ENCODE results near the gene MSI2.

- TF ChIP-seq POLR2A (IDR thresholded peaks at IDR 0.05) = no peak
- no peak for TF ChIP-seq CTCF (IDR thresholded peaks at IDR 0.05)
These were observed 257.2 kb downstream of the MSI2 start for GRCh38 chr17:57513569-57513968.

All from adrenal gland (tissue), 5 donors.